22Rv1 (cell line): ENCODE results near the gene ETDB.
"Not testable (repeated sequence)": the region's sequence is repeated elsewhere in the genome, so short reads cannot be mapped to it uniquely, and the experiment has no call there.

ENCODE experiments used
- H3K27ac ChIP-seq: fragments of 450-650 bp; 2 replicates; pipeline ENCODE4 v1.5.1; 2017
- CTCF ChIP-seq: fragments of 450-650 bp; IDR thresholded peaks from 2 replicates; pipeline ENCODE4 v1.5.1; 2017; ENCODE audit warnings: mild to moderate bottlenecking
- ZFX ChIP-seq: fragments of 450-650 bp; IDR thresholded peaks from 2 replicates; pipeline ENCODE4 v1.6.1; 2017; ENCODE audit warnings: antibody characterized with exemption, borderline replicate concordance

ETDB gene

DNA sequence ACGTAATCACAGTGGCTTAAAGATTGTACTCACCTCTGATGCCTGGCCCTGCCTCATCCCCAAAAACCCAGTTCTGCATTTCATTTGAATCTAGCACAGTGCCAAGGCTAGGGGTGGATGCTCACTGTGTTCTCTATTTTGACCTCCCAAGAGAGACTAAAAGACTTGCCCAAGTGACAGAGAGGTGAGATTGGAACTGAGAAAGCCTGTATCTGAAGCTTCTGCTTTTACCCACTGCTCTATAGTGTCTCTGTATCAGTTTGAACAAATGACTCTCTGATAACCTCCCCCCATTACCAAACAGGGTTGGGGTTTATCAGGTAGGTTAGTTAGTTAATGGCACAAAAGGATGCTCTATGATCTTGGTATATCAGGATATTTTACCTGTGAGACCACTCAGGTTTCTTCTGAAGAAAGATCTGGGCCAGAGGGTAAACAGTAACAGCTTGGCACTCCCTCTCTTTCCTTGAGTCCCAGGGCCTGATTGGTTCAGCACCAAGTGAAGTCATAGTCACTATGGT lies at the start of gene ETDB:
ETDB (minus strand) TSS at position 471 of the 521 bp plus-strand sequence. CDS start 1,265 bp downstream, outside the sequence.
- H3K27ac ChIP-seq: not testable (repeated sequence)

GRCh38 chrX:135169534-135169933 lies 49.2 kb upstream of the ETDB start:
- not testable (repeated sequence) for H3K27ac ChIP-seq

DNA sequence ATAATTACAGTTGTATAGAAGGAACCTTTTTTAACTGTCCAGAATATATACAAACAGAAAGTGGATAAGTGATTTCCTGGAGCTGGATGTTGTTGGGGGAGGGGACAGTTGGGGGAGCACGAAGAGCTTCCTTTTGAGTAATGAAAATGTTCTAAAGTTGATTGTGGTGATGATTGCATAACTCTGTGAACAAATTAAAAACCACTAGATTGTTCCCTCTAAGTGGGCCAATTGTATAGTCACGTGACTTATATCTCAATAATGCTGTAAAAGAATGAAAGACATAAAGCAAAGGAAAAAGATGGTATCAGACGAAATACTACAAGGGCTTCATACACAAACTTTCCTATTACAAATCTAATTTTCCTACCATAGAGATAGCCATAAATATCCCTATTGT lies 48.2 kb upstream of the ETDB start:
- no peak overlapping the region for H3K27ac ChIP-seq
- no peak for TF ChIP-seq CTCF
- TF ChIP-seq ZFX: no peak

DNA sequence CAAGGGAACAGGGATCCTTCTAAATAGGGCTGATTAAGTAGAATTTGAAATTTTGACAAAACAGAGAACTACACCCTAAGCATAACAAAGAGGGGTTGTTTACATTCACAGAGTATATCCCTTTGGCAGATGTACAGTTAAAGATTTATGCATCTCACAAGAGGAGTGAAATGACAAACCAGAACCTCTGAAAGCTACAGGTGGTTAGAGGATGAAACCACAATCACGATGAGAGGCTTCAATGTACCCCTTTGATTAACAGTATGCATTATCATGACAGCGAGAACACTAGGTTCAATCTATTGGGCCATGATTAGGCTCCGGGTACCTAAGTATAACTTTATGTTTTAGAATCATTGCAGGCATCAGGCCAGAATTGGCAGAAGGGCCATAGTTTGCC lies 34.4 kb upstream of the ETDB start:
- H3K27ac ChIP-seq: not testable (repeated sequence)

GRCh38 chrX:135126145-135126544 lies 5.8 kb upstream of the ETDB start:
- not testable (repeated sequence) for H3K27ac ChIP-seq

DNA sequence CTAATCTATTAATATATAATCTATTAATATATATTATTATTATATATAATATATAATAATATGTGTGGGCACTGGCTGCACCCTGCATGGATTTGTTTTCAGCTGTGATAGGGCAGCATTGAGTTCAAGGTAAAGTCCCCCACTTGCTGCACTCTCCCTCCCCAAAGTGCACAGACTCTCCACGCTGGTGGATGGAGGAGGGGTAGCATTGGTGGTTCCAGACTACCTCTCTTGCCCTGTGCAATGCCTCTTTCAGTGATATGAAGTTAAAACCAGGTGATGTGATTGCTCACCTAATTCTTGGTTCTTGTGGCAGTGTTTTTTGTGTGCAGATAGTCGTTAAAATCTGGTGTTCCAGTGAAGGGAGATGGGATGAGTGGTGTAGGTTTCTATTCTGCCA lies 4.3 kb downstream of the ETDB start:
- not testable (repeated sequence) for H3K27ac ChIP-seq

DNA sequence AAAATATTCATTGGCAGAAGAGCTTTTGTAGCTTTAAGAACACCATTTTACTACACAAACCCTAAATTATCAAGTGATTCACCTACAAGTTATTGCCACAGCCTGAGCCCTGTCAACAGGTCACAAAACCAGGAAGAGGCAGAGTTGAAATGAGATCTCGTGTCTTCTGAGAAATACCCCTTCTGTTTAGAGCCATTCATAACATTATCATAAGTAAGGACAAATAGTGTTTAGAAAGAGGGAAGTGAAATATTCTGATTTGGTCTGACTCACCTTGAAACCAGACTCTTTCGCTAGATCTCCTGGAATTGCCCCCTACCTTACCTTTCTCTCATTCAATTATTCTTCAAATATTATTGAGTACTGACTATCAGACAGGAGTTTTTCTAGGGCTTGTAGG lies 5.9 kb downstream of the ETDB start:
- H3K27ac ChIP-seq: no peak overlapping the region
- TF ChIP-seq CTCF (no peak), ZFX (no peak)

DNA sequence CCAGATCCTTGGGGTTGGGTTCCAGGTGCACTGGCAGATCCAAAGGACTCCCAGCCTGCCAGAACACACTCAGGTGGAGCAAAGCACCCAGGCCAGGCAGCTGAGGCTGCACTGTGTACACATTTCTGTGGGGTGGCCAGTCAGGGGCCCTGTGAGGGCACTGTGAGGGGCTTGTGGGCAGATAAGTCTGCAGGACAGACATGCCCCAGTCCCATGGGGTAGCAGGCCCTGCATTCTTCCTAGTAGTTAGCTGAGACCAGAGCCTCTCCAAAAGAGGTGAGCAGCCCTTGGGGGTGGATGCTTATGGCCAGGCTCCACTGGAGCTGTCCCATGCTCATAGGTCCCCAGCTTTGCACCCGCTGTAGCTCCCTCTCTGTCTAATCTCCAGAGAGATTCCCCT lies 7.6 kb downstream of the ETDB start:
- H3K27ac ChIP-seq: no peak overlapping the region
- TF ChIP-seq CTCF: no peak
- TF ChIP-seq ZFX: no peak

DNA sequence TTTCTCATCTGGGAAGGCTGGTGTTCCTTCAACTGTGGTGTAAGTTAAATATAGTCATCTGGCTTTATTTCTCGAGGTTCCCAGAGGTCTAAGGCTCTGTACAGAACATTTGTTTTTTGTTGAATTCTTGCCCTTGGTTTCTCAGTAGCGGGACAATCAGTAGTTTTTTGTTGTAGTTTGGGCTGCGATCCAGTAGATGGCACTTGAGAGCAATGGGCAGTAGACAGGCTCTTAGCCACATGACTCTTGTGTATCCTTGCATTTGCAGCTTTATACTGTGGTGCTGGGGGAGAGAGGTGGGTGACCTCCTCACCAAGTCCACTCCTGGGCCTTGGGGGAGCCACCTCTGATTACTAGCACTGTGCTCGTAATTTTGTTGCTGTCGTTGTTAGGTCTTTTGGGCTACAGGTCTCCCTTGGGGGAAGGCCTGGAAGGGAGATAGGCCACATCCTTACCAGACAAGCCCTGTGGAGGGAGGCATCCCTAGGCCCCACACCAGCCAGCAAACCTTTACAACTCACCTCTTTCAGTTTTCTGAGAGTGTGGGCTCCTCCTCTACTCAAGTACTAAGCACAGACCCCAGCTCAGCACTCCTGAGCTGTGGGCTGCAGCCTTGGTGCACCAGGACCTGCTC lies 8.1 kb downstream of the ETDB start:
- H3K27ac ChIP-seq: no peak overlapping the region
- peak; percentile 72 for TF ChIP-seq CTCF
- no peak for TF ChIP-seq ZFX

DNA sequence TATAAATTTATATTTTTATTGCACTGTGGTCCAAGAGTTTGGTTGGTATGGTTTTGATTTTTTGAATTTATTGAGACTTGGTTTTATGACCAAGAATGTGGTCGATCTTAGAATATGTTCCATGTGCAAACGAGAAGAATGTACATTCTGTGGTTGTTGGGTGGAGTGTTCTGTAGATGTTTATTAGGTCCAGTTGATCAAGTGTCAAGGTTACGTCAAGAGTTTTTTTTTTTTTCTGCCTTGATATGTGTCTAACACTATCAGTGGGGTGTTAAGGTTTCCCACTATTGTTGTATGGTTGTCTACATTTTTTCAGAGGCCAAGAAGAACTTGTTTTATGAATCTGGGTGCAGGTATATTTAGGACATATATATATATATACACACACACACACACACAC lies 10.8 kb downstream of the ETDB start:
- no peak for TF ChIP-seq CTCF
- no peak for TF ChIP-seq ZFX
- H3K27ac ChIP-seq: no peak overlapping the region
